DMS 273 (cell line): ENCODE results near the gene CCDC170.
"Not testable (repeated sequence)": the region's sequence is repeated elsewhere in the genome, so short reads cannot be mapped to it uniquely, and the experiment has no call there.

Source experiments
- DNase-seq: peaks from one replicate; lab custom pipeline; 2025; ENCODE audit not compliant: unreplicated experiment; lab: John Stamatoyannopoulos, UW

Gene CCDC170

GRCh38 chr6:151544453-151544852 is 50.6 kb downstream of the CCDC170 start:
- DNase-seq, result no peak

- DNase-seq, result not testable (repeated sequence)
These were observed 51.1 kb downstream of the CCDC170 start for GRCh38 chr6:151544884-151545283.

- DNase-seq, result peak; percentile 8
These were observed 53.3 kb downstream of the CCDC170 start for GRCh38 chr6:151546941-151547659.

DNA sequence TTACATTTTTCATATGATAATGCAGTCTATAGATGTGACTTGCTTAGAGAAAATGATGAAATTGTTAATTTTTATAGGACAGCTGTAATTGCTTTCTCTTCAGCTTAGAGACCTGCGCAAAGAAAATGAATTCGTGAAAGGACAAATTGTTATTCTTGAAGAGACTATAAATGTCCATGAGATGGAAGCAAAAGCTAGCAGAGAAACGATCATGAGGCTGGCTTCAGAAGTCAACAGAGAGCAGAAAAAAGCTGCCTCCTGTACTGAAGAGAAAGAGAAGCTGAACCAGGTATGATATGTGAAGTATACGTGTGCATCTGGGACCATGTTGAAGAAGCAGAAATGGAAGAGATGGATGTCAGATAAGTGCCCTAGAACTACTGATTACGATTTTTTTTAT is 54.4 kb downstream of the CCDC170 start:
- no peak for DNase-seq

DNA sequence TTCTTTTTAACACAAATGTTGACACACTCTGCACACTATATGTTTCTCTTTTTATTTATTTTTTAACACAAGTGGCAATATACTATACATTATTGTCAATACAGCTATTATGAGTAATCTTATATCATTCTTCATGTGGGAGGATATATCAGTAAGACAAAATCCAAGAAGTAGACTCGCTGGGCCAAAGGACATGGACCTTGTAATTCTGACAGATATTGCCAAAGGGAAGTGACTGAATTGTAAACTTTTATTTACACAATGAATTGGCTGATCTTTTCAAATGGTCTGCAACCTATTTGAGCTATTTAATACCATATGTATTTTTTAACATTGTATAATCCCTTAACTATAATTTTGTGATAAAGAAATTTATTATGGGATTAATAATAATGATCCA is 56.0 kb downstream of the CCDC170 start:
- DNase-seq, result no peak

- DNase-seq, result no peak
These were observed 56.8 kb downstream of the CCDC170 start for GRCh38 chr6:151550618-151551017.

DNA sequence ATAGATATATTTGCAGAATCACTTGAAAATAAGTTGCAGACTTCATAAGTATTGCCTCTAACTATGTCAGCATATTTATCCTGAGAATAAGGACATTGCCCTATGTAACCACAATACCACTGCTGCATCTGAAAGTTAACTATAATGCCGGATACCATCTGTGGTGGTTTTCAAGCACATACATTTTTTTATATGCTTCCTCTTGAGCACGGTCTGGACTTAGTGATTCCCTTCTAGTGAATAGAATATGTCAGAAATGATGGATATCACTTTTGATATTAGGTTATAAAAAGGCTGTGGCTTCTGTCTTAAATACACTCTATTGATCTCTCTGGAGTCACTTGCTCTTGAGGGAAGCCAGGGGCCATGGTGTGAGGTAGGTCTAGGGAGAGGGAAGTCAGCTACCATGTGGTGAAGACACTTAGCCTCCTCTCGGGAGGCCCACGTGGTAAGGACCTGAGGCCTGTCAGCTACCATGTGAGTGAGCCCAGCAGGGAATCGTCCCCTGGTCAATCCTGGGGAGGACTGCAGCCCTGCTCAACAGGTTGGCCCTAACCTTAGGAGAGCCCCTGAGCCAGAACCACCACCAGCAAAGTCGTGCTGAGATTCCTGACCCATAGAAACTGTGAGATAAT is 57.5 kb downstream of the CCDC170 start:
- no peak for DNase-seq

DNA sequence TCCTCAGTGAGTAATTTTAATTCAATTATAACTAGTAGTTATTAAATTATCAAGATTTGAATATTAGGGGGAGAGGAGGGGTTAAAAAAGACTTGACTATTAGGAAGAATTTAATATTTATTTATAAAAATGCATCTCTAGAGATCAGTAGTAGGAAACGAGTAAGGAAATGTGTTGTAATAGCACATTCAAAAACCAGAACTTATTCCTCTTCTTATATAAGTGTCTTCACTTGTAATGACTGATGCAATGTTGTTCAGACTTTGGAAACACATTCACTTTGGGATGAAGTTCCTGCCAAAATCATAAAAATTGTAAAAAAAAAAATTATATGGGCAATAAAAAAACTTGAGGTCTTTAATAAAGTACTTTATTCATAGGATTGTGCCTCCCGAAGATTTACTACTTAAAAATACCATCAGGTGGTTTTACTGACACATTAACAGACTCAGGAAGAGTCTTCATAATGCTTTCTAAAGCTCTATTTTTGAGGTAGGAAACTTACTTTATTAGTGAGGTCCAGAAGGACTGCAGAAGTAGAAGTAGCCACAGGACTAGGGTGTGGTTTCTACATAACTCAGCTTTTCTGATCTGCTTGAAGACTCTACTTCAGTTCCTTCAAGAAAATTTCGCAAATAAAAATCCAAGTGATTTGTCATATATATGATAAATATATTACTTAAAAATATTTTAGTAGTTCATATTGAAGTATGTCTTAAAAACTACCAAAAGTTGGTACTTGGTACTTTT is 59.8 kb downstream of the CCDC170 start:
- no peak for DNase-seq

DNA sequence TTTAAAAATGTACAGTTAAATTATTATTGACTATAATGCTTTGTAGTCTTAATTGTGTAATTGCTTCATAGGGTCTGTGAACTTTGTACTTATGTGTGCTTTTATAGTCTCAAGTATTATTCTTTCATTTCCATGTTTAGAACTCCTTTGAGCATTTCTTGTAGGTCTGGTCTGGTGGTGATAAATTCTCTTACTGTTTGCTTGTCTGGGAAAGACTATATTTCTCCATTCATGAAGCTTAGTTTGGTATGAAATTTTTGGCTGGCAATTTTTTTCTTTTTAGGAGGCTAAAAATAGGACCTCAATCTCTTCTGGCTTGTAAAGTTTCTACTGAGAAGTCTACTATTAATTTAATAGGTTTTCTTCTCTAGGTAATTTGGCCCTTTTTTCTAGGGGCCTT is 67.4 kb downstream of the CCDC170 start:
- DNase-seq, result no peak

- no peak for DNase-seq
These were observed 70.8 kb downstream of the CCDC170 start for GRCh38 chr6:151564654-151565053.

- DNase-seq, result no peak
These were observed 72.1 kb downstream of the CCDC170 start for GRCh38 chr6:151565940-151566339.

GRCh38 chr6:151566557-151566956 is 72.7 kb downstream of the CCDC170 start:
- DNase-seq, result no peak

DNA sequence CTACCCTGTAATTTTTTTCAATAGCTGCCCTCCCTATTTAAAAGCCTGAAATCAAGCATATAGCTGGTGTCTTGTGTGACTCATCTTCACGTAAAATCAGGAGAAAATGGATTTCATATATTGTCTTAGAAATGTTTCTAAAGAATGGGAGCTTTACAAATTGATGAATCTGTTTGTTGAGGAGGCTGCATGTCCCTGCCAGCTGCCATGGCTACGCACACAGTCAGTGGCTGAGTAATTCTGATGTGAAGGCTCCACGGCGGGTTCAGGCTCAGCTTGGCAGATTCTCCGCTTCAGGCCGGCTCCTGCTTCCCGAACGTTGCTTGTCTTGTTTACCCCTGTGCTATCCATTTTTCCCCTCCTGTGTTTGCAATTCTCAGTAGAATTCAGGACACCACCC is 82.8 kb downstream of the CCDC170 start:
- DNase-seq, result no peak

DNA sequence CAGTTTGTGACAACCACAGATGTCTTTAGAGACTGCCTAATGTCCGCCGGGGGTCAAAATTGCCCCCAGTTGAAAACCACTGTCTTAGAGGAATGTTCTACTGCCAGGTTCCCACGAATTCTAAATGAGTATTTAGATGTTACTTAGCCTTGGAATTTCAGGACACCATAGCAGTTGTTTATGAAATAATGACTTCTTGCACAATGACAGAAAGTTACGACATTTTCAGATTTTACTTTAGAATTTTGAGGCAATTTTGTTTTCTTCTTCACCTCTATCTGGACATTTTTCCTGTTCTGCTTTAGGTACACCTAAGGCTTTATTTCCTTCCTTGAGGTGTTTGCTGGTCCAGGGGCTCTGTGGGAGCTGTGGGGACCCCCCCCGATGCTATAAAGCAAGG is 83.4 kb downstream of the CCDC170 start:
- no peak for DNase-seq

GRCh38 chr6:151585741-151586140 is 91.9 kb downstream of the CCDC170 start:
- DNase-seq, result peak; percentile 3

GRCh38 chr6:151589667-151590066 is 95.8 kb downstream of the CCDC170 start:
- DNase-seq, result no peak

DNA sequence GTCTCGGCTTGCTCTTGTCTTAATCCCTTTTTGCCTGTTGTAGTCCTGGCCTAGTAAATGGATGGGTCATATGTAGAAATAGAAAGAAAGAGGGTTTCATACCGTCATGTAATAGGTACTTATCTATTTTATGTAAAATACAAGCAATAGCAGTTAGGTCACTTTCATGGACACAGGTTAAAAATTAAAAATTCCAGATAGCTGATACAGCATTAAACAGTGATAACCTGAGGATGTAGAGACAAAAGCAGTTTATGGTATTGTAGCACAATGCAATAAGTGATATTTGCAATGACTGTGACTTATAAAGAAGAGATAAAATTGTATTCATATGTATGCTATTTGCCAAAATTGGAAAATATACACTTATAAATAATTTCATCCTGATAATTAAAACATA is 96.9 kb downstream of the CCDC170 start:
- no peak for DNase-seq

GRCh38 chr6:151592449-151593159 is 98.8 kb downstream of the CCDC170 start:
- no peak for DNase-seq

DNA sequence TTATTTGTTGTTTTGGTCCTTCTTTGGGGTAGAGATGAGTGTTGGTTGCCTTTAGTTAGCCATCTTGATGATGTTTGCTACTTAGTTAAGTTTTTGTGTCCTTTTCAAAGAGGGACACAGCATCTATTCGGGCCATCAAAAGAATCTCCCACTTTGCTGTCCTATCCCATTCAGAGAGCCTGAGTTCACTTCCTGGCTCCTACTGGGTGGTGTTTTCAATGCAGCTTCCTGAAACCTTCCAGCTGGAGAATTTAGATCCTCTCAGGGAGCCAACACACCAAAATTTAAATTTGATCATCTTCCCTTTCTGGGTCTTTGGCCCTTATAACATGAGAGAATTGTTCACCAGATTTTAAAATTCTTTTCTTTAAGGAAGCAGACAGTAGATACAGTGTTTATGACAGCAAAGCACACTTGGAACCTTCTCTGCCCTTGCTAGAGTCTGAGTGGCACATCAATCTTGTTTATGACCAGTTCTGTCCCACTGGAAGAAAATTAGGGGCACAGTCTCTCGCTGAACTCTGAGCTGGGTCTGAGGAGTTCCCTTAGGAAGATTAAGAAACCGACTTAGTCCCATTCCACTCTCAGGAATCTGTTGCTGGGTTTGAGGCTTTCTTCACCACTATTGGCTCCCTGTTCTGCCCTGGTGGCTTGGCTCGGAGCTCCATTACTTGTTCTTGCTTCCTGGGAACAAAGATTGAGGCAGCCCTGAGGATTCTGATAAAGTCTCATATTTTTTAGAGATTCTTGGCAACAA is 115.5 kb downstream of the CCDC170 start:
- DNase-seq, result no peak

GRCh38 chr6:151610326-151610725 is 116.5 kb downstream of the CCDC170 start:
- DNase-seq, result no peak

DNA sequence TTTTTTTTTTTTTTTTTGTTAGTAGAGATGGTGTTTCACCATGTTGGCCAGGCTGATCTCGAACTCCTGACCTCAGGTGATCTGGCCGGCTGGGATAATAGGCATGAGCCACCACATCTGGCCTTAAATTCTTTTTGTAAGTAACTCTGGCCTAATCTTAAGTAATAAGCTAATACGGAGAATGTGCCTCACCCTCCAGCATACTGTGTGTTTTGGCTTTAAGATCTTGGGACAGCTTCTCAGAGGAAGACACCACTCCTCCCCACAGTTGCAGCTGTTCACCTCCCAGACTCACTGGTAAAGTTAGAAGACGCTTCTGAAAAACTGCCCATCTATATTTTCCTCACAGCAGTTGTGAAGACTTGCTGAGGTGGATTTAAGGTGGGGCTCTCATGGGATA is 120.8 kb downstream of the CCDC170 start:
- DNase-seq, result no peak
